A673 (cell line): ENCODE results near the gene DYNLT5. TPM values are rescaled to one million over a fixed set of nuclear protein-coding genes. Genes with fewer than 3 reads are reported as not detected.

ENCODE experiments used
- BruUV-seq: library from RNA; stranded (reverse); fragments of 400-500 nt; replicated peaks from 2 replicates; lab custom pipeline; 2021; lab: Mats Ljungman, UMichigan
- CTCF ChIA-PET: fragments of 300-600 bp; sonication (Branson Sonifier 250); formaldehyde crosslinking; loops from one replicate; lab custom pipeline; 2022; ENCODE audit warnings: antibody characterized with exemption; lab: Charles Lee
- POLR2A ChIA-PET: fragments of 300-600 bp; sonication (Branson Sonifier 250); formaldehyde crosslinking; loops from one replicate; lab custom pipeline; 2022; ENCODE audit warnings: antibody characterized with exemption; ENCODE audit not compliant: low non-redundant PET; lab: Charles Lee
- DNase-seq: peaks from one replicate; pipeline ENCODE4 v3.0.0-alpha.2; 2015; ENCODE audit warnings: low spot score
- H3K27ac ChIP-seq: fragments of 200-600 bp; sonication (generic); 2 replicates; pipeline ENCODE4 v1.5.1; 2016; ENCODE audit warnings: mixed run types, low read depth, mild to moderate bottlenecking, mixed read lengths, antibody characterized with exemption, low read length; ENCODE audit not compliant: poor library complexity, severe bottlenecking
- H3K27me3 ChIP-seq: fragments of 200-600 bp; sonication (generic); replicated peaks from 2 replicates; pipeline ENCODE4 v1.6.1; 2017; ENCODE audit warnings: mixed run types, low read depth, mild to moderate bottlenecking, mixed read lengths, antibody characterized with exemption, low read length; ENCODE audit not compliant: insufficient read depth, poor library complexity
- H3K36me3 ChIP-seq: fragments of 200-600 bp; sonication (generic); 2 replicates; pipeline ENCODE4 v1.6.1; 2016; ENCODE audit warnings: mixed run types, mild to moderate bottlenecking, mixed read lengths, antibody characterized with exemption, low read length; ENCODE audit not compliant: insufficient read depth, poor library complexity, severe bottlenecking
- H3K4me1 ChIP-seq: fragments of 200-600 bp; sonication (generic); 2 replicates; pipeline ENCODE4 v1.6.1; 2017; ENCODE audit warnings: mixed run types, mild to moderate bottlenecking, mixed read lengths, antibody characterized with exemption, low read length; ENCODE audit not compliant: insufficient read depth, poor library complexity, severe bottlenecking
- H3K4me3 ChIP-seq: fragments of 200-600 bp; sonication (generic); 2 replicates; pipeline ENCODE4 v1.5.1; 2016; ENCODE audit warnings: low read depth, mixed run types, mild to moderate bottlenecking, mixed read lengths, low read length; ENCODE audit not compliant: poor library complexity, severe bottlenecking
- H3K9me3 ChIP-seq: fragments of 200-600 bp; sonication (generic); 2 replicates; pipeline ENCODE4 v1.6.1; 2016; ENCODE audit warnings: mixed run types, low read depth, mild to moderate bottlenecking, mixed read lengths, antibody characterized with exemption, low read length; ENCODE audit not compliant: poor library complexity, severe bottlenecking
- CTCF ChIP-seq: fragments of 300-800, 200-600 bp; sonication (generic); conservative IDR thresholded peaks from 2 replicates; pipeline ENCODE4 v1.5.1; 2017; ENCODE audit warnings: low read depth, mild to moderate bottlenecking, antibody characterized with exemption, low read length, moderate library complexity, mixed read lengths
- EZH2 ChIP-seq: fragments of 200-600 bp; sonication (generic); IDR thresholded peaks from 2 replicates; pipeline ENCODE4 v1.6.1; 2017; ENCODE audit warnings: borderline replicate concordance, low read depth, mild to moderate bottlenecking, mixed read lengths, antibody characterized with exemption, low read length; ENCODE audit not compliant: poor library complexity, severe bottlenecking
- intact Hi-C: fragments of 100-400 bp; cut with micrococcal nuclease; formaldehyde crosslinking; loops from one replicate; pipeline ENCODE4 v1.10.0; 2022; ENCODE audit not compliant: unreplicated experiment
- total RNA-seq: library from RNA; stranded (reverse); gene quantifications from 2 replicates; pipeline ENCODE4 v1.2.3, GENCODE V29; 2021

Gene DYNLT5
- total RNA-seq, 1 experiment from 2014 or later, result not detected

- CTCF ChIA-PET, result no interaction called here
- DNase-seq, result no peak
- H3K27ac ChIP-seq, result no peak overlapping the region
- H3K27me3 ChIP-seq, result no peaks in the 10 kb centered on the region
- no TSS peak for BruUV-seq
- no peak for TF ChIP-seq CTCF
- no peak for TF ChIP-seq EZH2
- no peaks in the 10 kb centered on the region for H3K36me3 ChIP-seq
- POLR2A ChIA-PET, result no interaction called here
- no peaks in the 10 kb centered on the region for H3K9me3 ChIP-seq
- intact Hi-C loops, result no loop called here
- H3K4me1 ChIP-seq, result no peaks in the 10 kb centered on the region
- no peak overlapping the region for H3K4me3 ChIP-seq
Measured at GRCh38 chr1:66809736-66810326, 57.6 kb downstream of the DYNLT5 start.

GRCh38 chr1:66824771-66825170 is 72.5 kb downstream of the DYNLT5 start:
- BruUV-seq, result no TSS peak
- no peak for DNase-seq
- TF ChIP-seq CTCF (no peak), EZH2 (no peak)
- Histone ChIP-seq H3K27me3 (peaks cover 3% of the 10 kb centered on the region), H3K27ac (no peak overlapping the region), H3K4me1 (no peaks in the 10 kb centered on the region), H3K9me3 (no peaks in the 10 kb centered on the region), H3K4me3 (no peak overlapping the region), H3K36me3 (no peaks in the 10 kb centered on the region)
- CTCF ChIA-PET, result no interaction called here
- intact Hi-C loops, result no loop called here
- POLR2A ChIA-PET, result interaction anchor here (0.7 kb wide), 1 partner anchor 391 kb away, joined by 13 read pairs; no protein-coding TSS in a partner anchor

Other genes with a start within 250 kb of the DYNLT5 start
- 1.4 and 1.6 TPM in 2 replicates for gene SGIP1, start 218.3 kb upstream of the DYNLT5 start, total RNA-seq
- gene INSL5, start 48.8 kb downstream of the DYNLT5 start, total RNA-seq, result not detected in 2 replicates
- 4.9 and 5.3 TPM in 2 replicates for gene DNAI4, start 172.4 kb downstream of the DYNLT5 start, total RNA-seq
- 30.3 and 30.7 TPM in 2 replicates for gene MIER1, start 172.5 kb downstream of the DYNLT5 start, total RNA-seq